SK-N-SH (cell line): ENCODE data around the gene SLCO3A1. TPM values are rescaled to one million over a fixed set of nuclear protein-coding genes. Genes with fewer than 3 reads are reported as not detected.

ENCODE experiments used
- CTCF ChIA-PET: fragments of 300-600, 350-600 bp; formaldehyde crosslinking; extraction: SDS; loops from one replicate; lab custom pipeline; 2021; lab: Yijun Ruan, JAX
- POLR2A ChIA-PET: fragments of 350-600 bp; sonication (Branson Sonifier 250); formaldehyde crosslinking; extraction: SDS; loops from one replicate; lab custom pipeline; 2020; ENCODE audit warnings: antibody characterized with exemption, inconsistent platforms; lab: Yijun Ruan, JAX
- DNase-seq: peaks from one replicate; pipeline ENCODE4 v3.0.0; 2012
- H2AFZ ChIP-seq: fragments of 200-600 bp; sonication (generic); 2 replicates; pipeline ENCODE4 v1.8.1; 2016; ENCODE audit warnings: antibody characterized with exemption, mild to moderate bottlenecking, low read depth
- H3F3A ChIP-seq: fragments of 200-600 bp; sonication (generic); replicated peaks from 2 replicates; pipeline ENCODE3; 2016; ENCODE audit warnings: antibody characterized with exemption, mild to moderate bottlenecking; ENCODE audit not compliant: insufficient read depth
- H3K27ac ChIP-seq, 2 experiments: fragments of 200-500 bp in 1 of 2; fragments of 200-600 bp in 1 of 2; sonication (Bioruptor generic) in 1 of 2; sonication (generic), shearing (Covaris generic) in 1 of 2; 2 replicates each; pipeline versions ENCODE4 v1.5.1 to v1.6.1; 2014 to 2016; ENCODE audit warnings: low read depth in 2 of 2, inconsistent platforms in 1 of 2, low read length in 1 of 2, mild to moderate bottlenecking in 1 of 2, mixed read lengths in 1 of 2
- H3K27me3 ChIP-seq: fragments of 200-600 bp; sonication (generic), shearing (Covaris generic); 2 replicates; pipeline ENCODE4 v1.6.1; 2016; ENCODE audit warnings: mixed run types; ENCODE audit not compliant: insufficient read depth
- H3K36me3 ChIP-seq, 2 experiments: fragments of 200-500 bp in 1 of 2; fragments of 200-600 bp in 1 of 2; sonication (Bioruptor generic) in 1 of 2; sonication (generic) in 1 of 2; replicated peaks in 1 of 2; 2 replicates each; pipeline versions ENCODE3 to v1.5.1; 2014 to 2016; ENCODE audit warnings: low read length in 1 of 2, mild to moderate bottlenecking in 1 of 2; ENCODE audit not compliant: insufficient read depth in 2 of 2, control insufficient read depth in 1 of 2
- H3K4me1 ChIP-seq, 2 experiments: fragments of 200-500 bp in 1 of 2; fragments of 200-600 bp in 1 of 2; sonication (Bioruptor generic) in 1 of 2; sonication (generic), shearing (Covaris generic) in 1 of 2; 2 replicates each; pipeline versions ENCODE4 v1.5.1 to v1.6.1; 2014 to 2016; ENCODE audit warnings: low read depth in 1 of 2, low read length in 1 of 2, mixed run types in 1 of 2; ENCODE audit not compliant: insufficient read depth in 2 of 2, control insufficient read depth in 1 of 2
- H3K4me2 ChIP-seq: fragments of 200-600 bp; sonication (generic), shearing (Covaris generic); 2 replicates; pipeline ENCODE4 v1.6.1; 2017; ENCODE audit warnings: mixed run types
- H3K4me3 ChIP-seq, 2 experiments: fragments of 200-500 bp in 1 of 2; fragments of 200-600 bp in 1 of 2; sonication (Bioruptor generic) in 1 of 2; sonication (generic), shearing (Covaris generic) in 1 of 2; 2 replicates each; pipeline versions ENCODE4 v1.5.1 to v1.8.1; 2014 to 2016; ENCODE audit warnings: low read depth in 2 of 2, inconsistent platforms in 1 of 2, low read length in 1 of 2, mild to moderate bottlenecking in 1 of 2, mixed read lengths in 1 of 2, moderate library complexity in 1 of 2
- H3K79me2 ChIP-seq: fragments of 200-600 bp; sonication (generic); 2 replicates; pipeline ENCODE4 v1.8.1; 2017; ENCODE audit warnings: mild to moderate bottlenecking; ENCODE audit not compliant: insufficient read depth
- H3K9ac ChIP-seq: fragments of 200-600 bp; sonication (generic); 2 replicates; pipeline ENCODE4 v1.6.1; 2017; ENCODE audit warnings: mixed run types
- H3K9me2 ChIP-seq: fragments of 200-600 bp; sonication (generic); 2 replicates; pipeline ENCODE4 v1.6.1; 2017; ENCODE audit warnings: mixed run types
- H3K9me3 ChIP-seq: fragments of 200-600 bp; sonication (generic); 2 replicates; pipeline ENCODE4 v1.6.1; 2017; ENCODE audit warnings: mixed run types, mild to moderate bottlenecking, moderate library complexity
- H4K20me1 ChIP-seq: fragments of 200-600 bp; sonication (generic); 2 replicates; pipeline ENCODE4 v1.6.1; 2017; ENCODE audit warnings: mild to moderate bottlenecking, mixed run types; ENCODE audit not compliant: insufficient read depth
- CHD2 ChIP-seq: fragments of 150-350 bp; IDR thresholded peaks from 2 replicates; pipeline ENCODE4 v1.6.1; 2018; ENCODE audit warnings: low read length; ENCODE audit not compliant: partially characterized antibody
- CTCF ChIP-seq: fragments of 200-600 bp; sonication (generic); IDR thresholded peaks from 2 replicates; pipeline ENCODE4 v1.6.1; 2017; ENCODE audit warnings: antibody characterized with exemption, mild to moderate bottlenecking, moderate library complexity
- ELF1 ChIP-seq: IDR thresholded peaks from 2 replicates; pipeline ENCODE4 v1.4.0; 2012
- EP300 ChIP-seq, 2 experiments: IDR thresholded peaks; 2 replicates each; pipeline versions ENCODE4 v1.4.0 to v1.6.1; 2012; ENCODE audit warnings: borderline replicate concordance in 1 of 2, low read depth in 1 of 2, low read length in 1 of 2
- FOSL2 ChIP-seq: IDR thresholded peaks from 2 replicates; pipeline ENCODE4 v1.4.0; 2012; ENCODE audit warnings: low read depth, mild to moderate bottlenecking, moderate library complexity, borderline replicate concordance
- FOXM1 ChIP-seq: IDR thresholded peaks from 2 replicates; pipeline ENCODE4 v1.4.0; 2012; ENCODE audit warnings: low read depth, mild to moderate bottlenecking
- GABPA ChIP-seq: IDR thresholded peaks from 2 replicates; pipeline ENCODE4 v1.4.0; 2012; ENCODE audit warnings: low read depth, mild to moderate bottlenecking
- IRF3 ChIP-seq: fragments of 150-350 bp; IDR thresholded peaks from 2 replicates; pipeline ENCODE4 v1.6.1; 2016; ENCODE audit warnings: mild to moderate bottlenecking, low read depth, low read length
- JUND ChIP-seq: IDR thresholded peaks from 2 replicates; pipeline ENCODE4 v1.4.0; 2012
- MXI1 ChIP-seq: IDR thresholded peaks from 2 replicates; pipeline ENCODE4 v1.6.1; 2012; ENCODE audit warnings: mild to moderate bottlenecking, low read depth, low read length, improper control_type of control experiment
- NRF1 ChIP-seq: IDR thresholded peaks from 2 replicates; pipeline ENCODE4 v1.6.1; 2012; ENCODE audit warnings: low read depth, mild to moderate bottlenecking, low read length
- POLR2AphosphoS5 ChIP-seq: IDR thresholded peaks from 2 replicates; pipeline ENCODE4 v1.6.1; 2012; ENCODE audit warnings: low read depth, low read length
- RXRA ChIP-seq: IDR thresholded peaks from 2 replicates; pipeline ENCODE4 v1.4.0; 2012; ENCODE audit warnings: low read depth, mild to moderate bottlenecking, borderline replicate concordance
- SIN3A ChIP-seq: IDR thresholded peaks from 2 replicates; pipeline ENCODE4 v1.6.1; 2012; ENCODE audit warnings: low read depth, mild to moderate bottlenecking, low read length, moderate library complexity, borderline replicate concordance
- SMC3 ChIP-seq: IDR thresholded peaks from 2 replicates; pipeline ENCODE4 v1.6.1; 2012; ENCODE audit warnings: low read depth, low read length, improper control_type of control experiment
- TCF12 ChIP-seq: IDR thresholded peaks from 2 replicates; pipeline ENCODE4 v1.4.0; 2012
- TEAD4 ChIP-seq: IDR thresholded peaks from 2 replicates; pipeline ENCODE4 v1.4.0; 2012; ENCODE audit warnings: mild to moderate bottlenecking, borderline replicate concordance; ENCODE audit not compliant: insufficient read depth
- WGBS: methylation state at CpG from one replicate; pipeline ENCODE4 v1.1.6; 2017; ENCODE audit warnings: low lambda C conversion rate; 5-methylcytosine and 5-hydroxymethylcytosine counted together
- polyA plus RNA-seq, 3 experiments: library from polyadenylated mRNA; depleted of rRNA; stranded (reverse); fragments of >200 nt; gene quantifications; 2 replicates each; pipeline ENCODE4 v1.2.3, GENCODE V29; 2012

The SLCO3A1 gene
- polyA plus RNA-seq, 1 of the 3 experiments (the other 2 are of a cell fraction), result 19.7 TPM

DNA sequence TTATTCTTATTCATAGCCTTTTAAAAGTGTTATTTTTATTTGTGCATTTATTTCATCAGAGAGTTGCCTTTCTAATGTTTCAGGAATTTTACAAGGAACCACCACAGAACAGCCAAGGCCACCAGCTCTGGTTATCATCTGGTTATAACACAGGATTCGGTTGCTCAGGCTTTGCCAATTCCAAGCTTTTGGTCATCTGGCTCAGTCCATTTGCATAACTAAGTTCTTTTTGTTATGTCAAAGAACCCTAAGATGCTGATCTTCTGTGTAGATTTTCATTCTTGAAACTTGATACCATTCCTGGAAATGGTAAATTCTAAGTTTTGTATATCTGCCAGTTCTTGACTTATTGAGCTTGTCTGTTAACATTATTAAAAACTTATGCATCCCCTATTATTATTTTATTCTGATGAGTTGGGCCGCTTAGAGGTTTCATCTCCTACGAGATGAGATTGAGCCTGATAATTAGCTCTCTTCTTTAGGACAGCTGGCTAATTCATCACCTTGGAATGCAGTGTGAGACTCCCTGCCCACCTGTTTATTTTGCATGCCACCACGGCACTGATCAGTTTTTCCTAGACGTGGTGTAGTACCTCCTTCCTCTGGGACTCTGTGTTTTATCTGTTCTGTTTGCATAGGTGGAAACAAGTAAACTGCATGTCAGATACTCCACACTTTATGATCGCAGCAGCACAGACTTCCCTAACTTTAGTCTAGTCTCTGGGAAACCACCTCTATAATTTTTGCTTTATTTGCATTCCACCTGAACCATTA lies 264.8 kb downstream of the SLCO3A1 start (continued):
- TF ChIP-seq JUND (no peak; the same call in 1 of the 2 replicates), IRF3 (no peak)

- Histone ChIP-seq H3K9me3 (no peaks in the 10 kb centered on the region), H3K4me1 (peaks cover 0 to 2% of the 10 kb centered on the region in 2 experiments; a peak in 2 of 4 replicates), H3K79me2 (no peaks in the 10 kb centered on the region), H3K4me2 (no peak overlapping the region), H3K4me3 (no peak overlapping the region), H3K27ac (no peak overlapping the region), H3K36me3 (peaks cover 2 to 14% of the 10 kb centered on the region in 2 experiments), H3K27me3 (no peaks in the 10 kb centered on the region), H3F3A (no peaks in the 10 kb centered on the region), H4K20me1 (no peaks in the 10 kb centered on the region), H3K9me2 (no peaks in the 10 kb centered on the region), H3K9ac (no peak overlapping the region), H2AFZ (no peak overlapping the region)
- WGBS, result 99% methylated on average over 3 of the region's 3 CpGs
- DNase-seq, result no peak
- CTCF ChIA-PET, result interaction anchor here (1.1 to 1.5 kb wide), 3 partner anchors 22 to 158 kb away, joined by 3 to 4 read pairs (median 3); no protein-coding TSS in a partner anchor
- POLR2A ChIA-PET, result no interaction called here
- TF ChIP-seq RXRA (no peak), NRF1 (no peak), EP300 (IDR thresholded peaks at IDR 0.05; ENCODE audit: borderline replicate concordance in 1 of 2, low read depth in 1 of 2, low read length in 1 of 2) (no peak), TCF12 (no peak), GABPA (no peak), SMC3 (no peak), CHD2 (no peak), MXI1 (no peak), FOXM1 (no peak), IRF3 (no peak), CTCF (no peak), FOSL2 (no peak), POLR2AphosphoS5 (no peak), SIN3A (no peak), ELF1 (no peak), TEAD4 (no peak)
These were observed 265.4 kb downstream of the SLCO3A1 start for GRCh38 chr15:92118936-92119325.
